Loucy (cell line): Measurements from ENCODE around the gene ZNF750.

Experiments used
- EZH2phosphoT487 ChIP-seq: fragments of 200-600 bp; IDR thresholded peaks from 2 replicates; pipeline ENCODE4 v1.6.1; 2018; ENCODE audit warnings: antibody characterized with exemption, mild to moderate bottlenecking, moderate library complexity, borderline replicate concordance
- TF ChIP-seq, protein P1 (sequence below): fragments of 200-600 bp; sonication (generic); conservative IDR thresholded peaks from 2 replicates; pipeline ENCODE4 v1.5.1; 2014; ENCODE audit warnings: mild to moderate bottlenecking, antibody characterized with exemption, low read length

DNA sequence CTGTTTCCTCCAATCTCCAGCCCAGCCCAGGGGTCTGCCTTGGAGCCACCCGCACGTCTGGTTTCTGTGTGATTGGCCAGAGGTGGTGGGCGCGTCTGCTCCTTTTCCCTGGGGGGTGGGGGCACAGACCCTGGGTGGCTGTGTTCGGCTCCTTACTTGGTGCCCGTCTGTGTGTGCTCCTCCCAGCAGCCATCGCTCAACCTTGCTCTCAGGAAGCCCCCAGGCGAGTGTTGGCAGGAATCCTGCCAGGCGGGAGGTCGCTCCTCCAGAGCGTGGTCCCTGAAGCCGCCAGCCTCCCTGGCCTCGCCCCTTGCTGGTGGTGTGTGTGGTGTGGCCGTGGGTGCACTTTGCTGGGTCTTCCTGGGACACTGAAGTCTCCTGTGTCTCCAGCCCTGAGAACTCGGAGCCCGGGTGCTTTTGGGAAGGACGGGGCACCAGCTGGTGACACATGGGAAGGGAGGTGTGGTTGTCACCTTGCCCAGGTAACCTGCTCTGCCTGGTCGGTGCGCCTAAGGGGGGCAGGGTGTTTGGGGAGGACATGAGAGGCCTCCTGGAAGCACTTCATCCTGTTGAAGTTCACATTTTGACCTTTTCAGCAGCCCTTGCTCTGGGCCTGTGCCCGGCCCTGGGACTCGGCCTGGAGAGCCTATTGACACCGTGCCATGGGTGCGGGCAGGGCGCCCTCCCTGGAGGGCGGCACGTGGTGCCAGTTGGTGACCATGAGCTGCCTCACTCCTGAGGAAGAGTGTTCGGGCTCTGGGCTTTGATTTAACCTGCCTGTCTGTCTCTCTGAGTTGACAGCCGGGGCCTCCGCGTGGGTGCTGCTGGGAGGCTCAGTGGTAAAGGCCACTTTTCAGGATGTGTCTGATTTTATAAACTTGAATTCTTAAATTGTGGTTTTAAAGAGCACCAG, 49.0 kb upstream of the ZNF750 start:
- TF ChIP-seq, protein P1, sequence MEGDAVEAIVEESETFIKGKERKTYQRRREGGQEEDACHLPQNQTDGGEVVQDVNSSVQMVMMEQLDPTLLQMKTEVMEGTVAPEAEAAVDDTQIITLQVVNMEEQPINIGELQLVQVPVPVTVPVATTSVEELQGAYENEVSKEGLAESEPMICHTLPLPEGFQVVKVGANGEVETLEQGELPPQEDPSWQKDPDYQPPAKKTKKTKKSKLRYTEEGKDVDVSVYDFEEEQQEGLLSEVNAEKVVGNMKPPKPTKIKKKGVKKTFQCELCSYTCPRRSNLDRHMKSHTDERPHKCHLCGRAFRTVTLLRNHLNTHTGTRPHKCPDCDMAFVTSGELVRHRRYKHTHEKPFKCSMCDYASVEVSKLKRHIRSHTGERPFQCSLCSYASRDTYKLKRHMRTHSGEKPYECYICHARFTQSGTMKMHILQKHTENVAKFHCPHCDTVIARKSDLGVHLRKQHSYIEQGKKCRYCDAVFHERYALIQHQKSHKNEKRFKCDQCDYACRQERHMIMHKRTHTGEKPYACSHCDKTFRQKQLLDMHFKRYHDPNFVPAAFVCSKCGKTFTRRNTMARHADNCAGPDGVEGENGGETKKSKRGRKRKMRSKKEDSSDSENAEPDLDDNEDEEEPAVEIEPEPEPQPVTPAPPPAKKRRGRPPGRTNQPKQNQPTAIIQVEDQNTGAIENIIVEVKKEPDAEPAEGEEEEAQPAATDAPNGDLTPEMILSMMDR, result no peak
- no peak for TF ChIP-seq EZH2phosphoT487
